ENCODE data around the gene PANX2. TPM values are rescaled to one million over a fixed set of nuclear protein-coding genes. Genes with fewer than 3 reads are reported as not detected.

PANX2 gene
- polyA plus RNA-seq, 1 donor = 1.3 TPM

Other genes with a start within 250 kb of the PANX2 start
- 12.3 TPM for gene PIM3, start 210.0 kb upstream of the PANX2 start, polyA plus RNA-seq (ENCODE audit: insufficient read length)
- 0.08 TPM for gene IL17REL, start 158.0 kb upstream of the PANX2 start, polyA plus RNA-seq (ENCODE audit: insufficient read length)
- gene TTLL8, start 112.4 kb upstream of the PANX2 start, polyA plus RNA-seq (ENCODE audit: insufficient read length) = not detected
- gene MLC1, start 85.3 kb upstream of the PANX2 start, polyA plus RNA-seq (ENCODE audit: insufficient read length) = 0.88 TPM
- 1.2 TPM for gene MOV10L1, start 80.7 kb upstream of the PANX2 start, polyA plus RNA-seq (ENCODE audit: insufficient read length)
- gene TRABD, start 15.2 kb downstream of the PANX2 start, polyA plus RNA-seq (ENCODE audit: insufficient read length) = 20.7 TPM
- 20.6 TPM for gene SELENOO, start 30.3 kb downstream of the PANX2 start, polyA plus RNA-seq (ENCODE audit: insufficient read length)
- 39.5 TPM for gene TUBGCP6, start 74.3 kb downstream of the PANX2 start, polyA plus RNA-seq (ENCODE audit: insufficient read length)
- gene HDAC10, start 80.5 kb downstream of the PANX2 start, polyA plus RNA-seq (ENCODE audit: insufficient read length) = 21.7 TPM
- 10.5 TPM for gene MAPK12, start 91.0 kb downstream of the PANX2 start, polyA plus RNA-seq (ENCODE audit: insufficient read length)
- 7.1 TPM for gene MAPK11, start 99.6 kb downstream of the PANX2 start, polyA plus RNA-seq (ENCODE audit: insufficient read length)
- gene PLXNB2, start 136.9 kb downstream of the PANX2 start, polyA plus RNA-seq (ENCODE audit: insufficient read length) = 191 TPM
- 13.9 TPM for gene DENND6B, start 156.3 kb downstream of the PANX2 start, polyA plus RNA-seq (ENCODE audit: insufficient read length)
- gene PPP6R2, start 172.6 kb downstream of the PANX2 start, polyA plus RNA-seq (ENCODE audit: insufficient read length) = 43.0 TPM

Data from left kidney (tissue), 1 donor.